GM12864 (cell line): ENCODE measurements around the gene DEFB129.

Experiments used
- DNase-seq: peaks from one replicate; pipeline ENCODE4 v3.0.0-alpha.2; 2011; ENCODE audit warnings: low read depth
- H3K4me3 ChIP-seq: 2 replicates; pipeline ENCODE4 v1.5.1; 2011; ENCODE audit warnings: mild to moderate bottlenecking, low read depth, low read length, control low read depth
- CTCF ChIP-seq: IDR thresholded peaks from 2 replicates; pipeline ENCODE4 v1.5.1; 2011; ENCODE audit warnings: low read depth, mild to moderate bottlenecking, moderate library complexity, low read length, control low read depth, inconsistent platforms; ENCODE audit errors: missing control alignments

The DEFB129 gene

GRCh38 chr20:266596-267562, 39.8 kb downstream of the DEFB129 start:
- DNase-seq = peak; percentile 47
- peak overlapping the region; percentile 45 for H3K4me3 ChIP-seq
- TF ChIP-seq CTCF = peak; percentile 93

GRCh38 chr20:270517-270916, 43.5 kb downstream of the DEFB129 start:
- no peak for TF ChIP-seq CTCF
- no peak for DNase-seq
- H3K4me3 ChIP-seq = no peak overlapping the region

- TF ChIP-seq CTCF = no peak
- DNase-seq = no peak
- no peak overlapping the region for H3K4me3 ChIP-seq
These were observed 44.0 kb downstream of the DEFB129 start for GRCh38 chr20:271069-271468.

- no peak for TF ChIP-seq CTCF
- no peak for DNase-seq
- H3K4me3 ChIP-seq = no peak overlapping the region
These were observed 44.5 kb downstream of the DEFB129 start for GRCh38 chr20:271528-271927.

GRCh38 chr20:272718-273117, 45.7 kb downstream of the DEFB129 start:
- no peak for TF ChIP-seq CTCF
- DNase-seq = no peak
- no peak overlapping the region for H3K4me3 ChIP-seq

GRCh38 chr20:273884-274283, 46.8 kb downstream of the DEFB129 start:
- H3K4me3 ChIP-seq = no peak overlapping the region
- no peak for DNase-seq
- no peak for TF ChIP-seq CTCF

GRCh38 chr20:275791-276190, 48.7 kb downstream of the DEFB129 start:
- DNase-seq = no peak
- H3K4me3 ChIP-seq = no peak overlapping the region
- no peak for TF ChIP-seq CTCF
